HepG2 (cell line): ENCODE data around the gene BMF. TPM values are rescaled to one million over a fixed set of nuclear protein-coding genes. Genes with fewer than 3 reads are reported as not detected.

Source experiments
- AGO2 ChIP-seq: fragments of 200-400 bp; formaldehyde crosslinking; optimal IDR thresholded peaks from 2 replicates; pipeline ENCODE3; 2017; ENCODE audit warnings: mild to moderate bottlenecking, low read depth, low read length, moderate library complexity
- FOXJ3 ChIP-seq: sonication (generic); formaldehyde crosslinking; IDR thresholded peaks from 2 replicates; pipeline ENCODE4 v1.4.0; 2020; ENCODE audit warnings: missing genetic modification reagents, mild to moderate bottlenecking, borderline replicate concordance
- GLMP ChIP-seq: sonication (generic); formaldehyde crosslinking; IDR thresholded peaks from 2 replicates; pipeline ENCODE4 v1.9.0; 2021; ENCODE audit warnings: missing genetic modification reagents, mild to moderate bottlenecking, borderline replicate concordance
- HNRNPL ChIP-seq: fragments of 200-400 bp; formaldehyde crosslinking; IDR thresholded peaks from 2 replicates; pipeline ENCODE4 v1.6.1; 2017; ENCODE audit warnings: mild to moderate bottlenecking, low read depth, low read length
- NCOA5 ChIP-seq: sonication (generic); formaldehyde crosslinking; IDR thresholded peaks from 2 replicates; pipeline ENCODE4 v1.4.0; 2020; ENCODE audit warnings: missing genetic modification reagents
- SMAD9 ChIP-seq: sonication (generic); formaldehyde crosslinking; IDR thresholded peaks from 2 replicates; pipeline ENCODE4 v1.5.1; 2020; ENCODE audit warnings: mild to moderate bottlenecking, missing genetic modification reagents
- TEF ChIP-seq: sonication (generic); formaldehyde crosslinking; IDR thresholded peaks from 2 replicates; pipeline ENCODE4 v1.5.0; 2020; ENCODE audit warnings: missing genetic modification reagents
- ZNF224 ChIP-seq: sonication (generic); formaldehyde crosslinking; IDR thresholded peaks from 2 replicates; pipeline ENCODE4 v1.5.0; 2020; ENCODE audit warnings: mild to moderate bottlenecking, missing genetic modification reagents
- ZNF234 ChIP-seq: sonication (generic); formaldehyde crosslinking; conservative IDR thresholded peaks from 2 replicates; pipeline ENCODE4 v1.5.1; 2020; ENCODE audit warnings: mild to moderate bottlenecking, missing genetic modification reagents
- ZNF253 ChIP-seq: sonication (generic); formaldehyde crosslinking; IDR thresholded peaks from 2 replicates; pipeline ENCODE4 v1.8.0; 2022; ENCODE audit warnings: mild to moderate bottlenecking, missing genetic modification reagents, borderline replicate concordance
- ZNF367 ChIP-seq: sonication (generic); formaldehyde crosslinking; IDR thresholded peaks from 2 replicates; pipeline ENCODE4 v1.4.0; 2020; ENCODE audit warnings: missing genetic modification reagents, borderline replicate concordance
- ZNF558 ChIP-seq: sonication (generic); formaldehyde crosslinking; IDR thresholded peaks from 2 replicates; pipeline ENCODE4 v1.9.0; 2022; ENCODE audit warnings: mild to moderate bottlenecking, missing genetic modification reagents, borderline replicate concordance
- ZNF776 ChIP-seq: sonication (generic); formaldehyde crosslinking; IDR thresholded peaks from 2 replicates; pipeline ENCODE4 v1.4.0; 2020; ENCODE audit warnings: mild to moderate bottlenecking, missing genetic modification reagents
- ZSCAN31 ChIP-seq: sonication (generic); formaldehyde crosslinking; IDR thresholded peaks from 2 replicates; pipeline ENCODE4 v1.5.0; 2020; ENCODE audit warnings: low read depth, mild to moderate bottlenecking, missing genetic modification reagents
- polyA plus RNA-seq, 8 experiments: library from polyadenylated mRNA; depleted of rRNA in 3 of 8; stranded (reverse) in 7 of 8; unstranded in 1 of 8; fragments of >200 nt; fragmentation: Illumina TruSeq in 4 of 8; extraction: Trizol in 4 of 8; gene quantifications; 2 replicates each; pipeline versions ENCODE4 v1.2.1 to v1.2.3, GENCODE V29; 2011 to 2016; ENCODE audit warnings: low read depth in 4 of 8, missing spikeins in 1 of 8, mixed read lengths in 1 of 8; ENCODE audit not compliant: insufficient read depth in 1 of 8
- total RNA-seq, 5 experiments: library from RNA; depleted of rRNA; stranded (reverse); fragments of >200 nt; fragmentation: Illumina TruSeq; extraction: Trizol; gene quantifications; 2 replicates each; pipeline ENCODE4 v1.2.3, GENCODE V29; 2016; ENCODE audit warnings: low read depth in 1 of 5
- TF ChIP-seq, protein P1 (sequence below): sonication (generic); formaldehyde crosslinking; conservative IDR thresholded peaks from 2 replicates; pipeline ENCODE4 v1.4.0; 2020; ENCODE audit warnings: missing genetic modification reagents
- TF ChIP-seq, protein P2 (sequence below), 2 experiments: fragments of 450-650 bp in 1 of 2; sonication (generic) in 1 of 2; formaldehyde crosslinking in 1 of 2; IDR thresholded peaks; 2 replicates each; pipeline versions ENCODE4 v1.6.1 to v1.8.0; 2016 to 2022; ENCODE audit warnings: antibody characterized with exemption in 1 of 2, mild to moderate bottlenecking in 1 of 2, missing genetic modification reagents in 1 of 2

BMF gene
- total and polyA plus RNA-seq, 2 of the 13 experiments (the other 11 are each of a cell fraction or from before 2014, with no cell fraction given), result 8.7 to 15.9 TPM

DNA sequence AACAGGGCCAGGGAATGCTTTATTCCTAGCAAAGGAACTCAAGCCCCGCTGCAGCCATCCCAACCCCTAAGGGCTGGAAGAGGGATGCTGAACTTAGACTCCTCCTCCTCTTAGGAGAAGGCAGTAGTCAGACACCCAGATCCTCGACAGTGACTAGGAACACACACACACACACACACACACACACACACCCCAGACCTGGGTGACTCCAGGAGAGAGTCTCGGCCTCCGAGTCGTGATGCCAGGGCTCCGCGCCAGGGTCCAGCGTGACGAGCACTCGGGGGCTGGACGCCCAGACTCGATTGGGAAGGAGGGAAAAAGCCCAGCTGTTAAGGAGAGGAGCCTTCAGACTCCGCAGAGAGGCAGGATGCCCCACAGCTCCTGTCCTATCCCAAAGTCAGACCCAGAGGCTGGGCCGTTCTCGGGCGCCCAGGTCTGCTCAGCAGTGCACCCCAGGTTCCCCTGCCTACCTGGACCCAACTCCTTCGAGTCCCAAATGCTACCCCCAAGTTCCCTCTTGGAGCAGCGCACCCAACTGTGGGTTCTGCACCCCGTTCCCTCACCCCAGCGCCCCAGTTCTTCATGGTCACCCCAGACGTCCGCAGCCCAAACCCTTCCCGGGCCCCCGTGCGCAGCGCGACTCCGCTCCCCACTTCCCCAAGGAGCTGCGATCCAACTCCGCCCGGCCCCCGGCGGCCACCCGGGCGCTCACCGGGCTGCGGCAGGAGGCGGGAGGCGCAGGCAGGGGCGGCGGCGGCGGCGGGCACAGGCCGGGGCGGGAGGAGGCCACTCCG lies 421 bp downstream of the BMF start (continued):
- TF ChIP-seq NCOA5, result no peak
- TF ChIP-seq FOXJ3 (CRISPR knock-in tag), result no peak
- TF ChIP-seq, protein P1, sequence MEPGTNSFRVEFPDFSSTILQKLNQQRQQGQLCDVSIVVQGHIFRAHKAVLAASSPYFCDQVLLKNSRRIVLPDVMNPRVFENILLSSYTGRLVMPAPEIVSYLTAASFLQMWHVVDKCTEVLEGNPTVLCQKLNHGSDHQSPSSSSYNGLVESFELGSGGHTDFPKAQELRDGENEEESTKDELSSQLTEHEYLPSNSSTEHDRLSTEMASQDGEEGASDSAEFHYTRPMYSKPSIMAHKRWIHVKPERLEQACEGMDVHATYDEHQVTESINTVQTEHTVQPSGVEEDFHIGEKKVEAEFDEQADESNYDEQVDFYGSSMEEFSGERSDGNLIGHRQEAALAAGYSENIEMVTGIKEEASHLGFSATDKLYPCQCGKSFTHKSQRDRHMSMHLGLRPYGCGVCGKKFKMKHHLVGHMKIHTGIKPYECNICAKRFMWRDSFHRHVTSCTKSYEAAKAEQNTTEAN (CRISPR knock-in tag), result no peak
- TF ChIP-seq ZNF367, result peak; percentile 10; the same call in 1 of the 2 replicates
- TF ChIP-seq TEF (CRISPR knock-in tag), result no peak
- no peak for TF ChIP-seq ZNF558 (CRISPR knock-in tag)
- TF ChIP-seq, protein P2, sequence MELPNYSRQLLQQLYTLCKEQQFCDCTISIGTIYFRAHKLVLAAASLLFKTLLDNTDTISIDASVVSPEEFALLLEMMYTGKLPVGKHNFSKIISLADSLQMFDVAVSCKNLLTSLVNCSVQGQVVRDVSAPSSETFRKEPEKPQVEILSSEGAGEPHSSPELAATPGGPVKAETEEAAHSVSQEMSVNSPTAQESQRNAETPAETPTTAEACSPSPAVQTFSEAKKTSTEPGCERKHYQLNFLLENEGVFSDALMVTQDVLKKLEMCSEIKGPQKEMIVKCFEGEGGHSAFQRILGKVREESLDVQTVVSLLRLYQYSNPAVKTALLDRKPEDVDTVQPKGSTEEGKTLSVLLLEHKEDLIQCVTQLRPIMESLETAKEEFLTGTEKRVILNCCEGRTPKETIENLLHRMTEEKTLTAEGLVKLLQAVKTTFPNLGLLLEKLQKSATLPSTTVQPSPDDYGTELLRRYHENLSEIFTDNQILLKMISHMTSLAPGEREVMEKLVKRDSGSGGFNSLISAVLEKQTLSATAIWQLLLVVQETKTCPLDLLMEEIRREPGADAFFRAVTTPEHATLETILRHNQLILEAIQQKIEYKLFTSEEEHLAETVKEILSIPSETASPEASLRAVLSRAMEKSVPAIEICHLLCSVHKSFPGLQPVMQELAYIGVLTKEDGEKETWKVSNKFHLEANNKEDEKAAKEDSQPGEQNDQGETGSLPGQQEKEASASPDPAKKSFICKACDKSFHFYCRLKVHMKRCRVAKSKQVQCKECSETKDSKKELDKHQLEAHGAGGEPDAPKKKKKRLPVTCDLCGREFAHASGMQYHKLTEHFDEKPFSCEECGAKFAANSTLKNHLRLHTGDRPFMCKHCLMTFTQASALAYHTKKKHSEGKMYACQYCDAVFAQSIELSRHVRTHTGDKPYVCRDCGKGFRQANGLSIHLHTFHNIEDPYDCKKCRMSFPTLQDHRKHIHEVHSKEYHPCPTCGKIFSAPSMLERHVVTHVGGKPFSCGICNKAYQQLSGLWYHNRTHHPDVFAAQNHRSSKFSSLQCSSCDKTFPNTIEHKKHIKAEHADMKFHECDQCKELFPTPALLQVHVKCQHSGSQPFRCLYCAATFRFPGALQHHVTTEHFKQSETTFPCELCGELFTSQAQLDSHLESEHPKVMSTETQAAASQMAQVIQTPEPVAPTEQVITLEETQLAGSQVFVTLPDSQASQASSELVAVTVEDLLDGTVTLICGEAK (IDR thresholded peaks at IDR 0.05), result no peak
- TF ChIP-seq, protein P2 (CRISPR knock-in tag; IDR thresholded peaks at IDR 0.05), result 0 out of 2 replicates have a peak, but pooled peaks have one; percentile 35
- TF ChIP-seq ZNF253 (CRISPR knock-in tag), result no peak
- 0 out of 2 replicates have a peak, but pooled peaks have one; percentile 0 for TF ChIP-seq ZNF234
- TF ChIP-seq GLMP (CRISPR knock-in tag), result no peak
- 0 out of 2 replicates have a peak, but pooled peaks have one; percentile 43 for TF ChIP-seq HNRNPL
- TF ChIP-seq ZNF224 (CRISPR knock-in tag), result 0 out of 2 replicates have a peak, but pooled peaks have one; percentile 49
- TF ChIP-seq ZSCAN31, result 0 out of 2 replicates have a peak, but pooled peaks have one; percentile 1
- TF ChIP-seq SMAD9 (CRISPR knock-in tag), result no peak
- TF ChIP-seq ZNF776 (CRISPR knock-in tag), result no peak
- TF ChIP-seq AGO2, result peak; percentile 48
